ENCODE data around the gene UBE2H. TPM values are rescaled to one million over a fixed set of nuclear protein-coding genes. Genes with fewer than 3 reads are reported as not detected.
"Not testable (repeated sequence)": the region's sequence is repeated elsewhere in the genome, so short reads cannot be mapped to it uniquely, and the experiment has no call there.

UBE2H gene
- polyA plus RNA-seq, 1 donor (not counting 4 experiments of a cell fraction or from before 2014, with no cell fraction given) = 130 TPM

DNA sequence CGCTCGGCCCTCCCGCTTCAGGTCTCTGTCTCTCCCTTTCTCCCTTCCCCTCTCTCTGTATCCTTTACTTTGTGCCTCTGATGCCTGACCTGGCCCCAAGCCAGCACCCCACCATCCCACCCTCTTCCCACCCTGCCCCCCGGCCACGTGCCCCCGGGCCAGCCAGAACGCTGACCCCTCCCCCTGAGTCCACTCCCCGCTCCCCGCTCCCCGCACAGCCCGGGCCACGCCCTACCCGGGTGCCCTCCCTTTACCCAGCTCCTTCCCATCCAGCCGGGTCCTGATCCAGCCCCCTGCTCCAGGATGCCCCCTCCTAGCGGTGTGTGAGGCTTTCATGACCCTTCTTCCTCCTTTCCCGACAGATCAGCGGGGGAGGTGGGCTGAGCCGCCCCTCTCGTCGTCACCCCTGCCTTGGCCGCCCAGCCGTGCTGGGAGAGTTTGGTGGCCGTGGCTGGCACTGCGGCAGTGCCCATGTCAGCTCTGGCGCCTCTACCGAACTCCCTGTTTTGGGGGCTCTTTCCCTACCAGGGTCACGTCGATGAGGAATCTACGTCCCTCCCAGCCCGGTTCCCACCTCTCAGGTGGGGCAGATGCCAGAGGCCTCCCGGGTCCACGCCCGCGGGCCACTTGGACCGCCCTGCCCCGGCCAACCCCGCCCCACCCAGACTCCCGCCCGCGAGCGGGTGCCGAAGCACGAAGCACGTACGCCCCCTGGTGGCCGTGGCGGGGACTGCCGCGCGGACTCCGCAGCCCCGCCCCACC, 127.4 kb downstream of the UBE2H start:
- no peaks in the 10 kb centered on the region for H3K9me3 ChIP-seq (ENCODE audit: control insufficient read depth, low read depth, low read length)
- H3K27me3 ChIP-seq (ENCODE audit: control insufficient read depth, extremely low read depth, insufficient read depth, low read length) = no peaks in the 10 kb centered on the region
- TF ChIP-seq, protein P1, sequence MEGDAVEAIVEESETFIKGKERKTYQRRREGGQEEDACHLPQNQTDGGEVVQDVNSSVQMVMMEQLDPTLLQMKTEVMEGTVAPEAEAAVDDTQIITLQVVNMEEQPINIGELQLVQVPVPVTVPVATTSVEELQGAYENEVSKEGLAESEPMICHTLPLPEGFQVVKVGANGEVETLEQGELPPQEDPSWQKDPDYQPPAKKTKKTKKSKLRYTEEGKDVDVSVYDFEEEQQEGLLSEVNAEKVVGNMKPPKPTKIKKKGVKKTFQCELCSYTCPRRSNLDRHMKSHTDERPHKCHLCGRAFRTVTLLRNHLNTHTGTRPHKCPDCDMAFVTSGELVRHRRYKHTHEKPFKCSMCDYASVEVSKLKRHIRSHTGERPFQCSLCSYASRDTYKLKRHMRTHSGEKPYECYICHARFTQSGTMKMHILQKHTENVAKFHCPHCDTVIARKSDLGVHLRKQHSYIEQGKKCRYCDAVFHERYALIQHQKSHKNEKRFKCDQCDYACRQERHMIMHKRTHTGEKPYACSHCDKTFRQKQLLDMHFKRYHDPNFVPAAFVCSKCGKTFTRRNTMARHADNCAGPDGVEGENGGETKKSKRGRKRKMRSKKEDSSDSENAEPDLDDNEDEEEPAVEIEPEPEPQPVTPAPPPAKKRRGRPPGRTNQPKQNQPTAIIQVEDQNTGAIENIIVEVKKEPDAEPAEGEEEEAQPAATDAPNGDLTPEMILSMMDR (optimal IDR thresholded peaks at IDR 0.05 in 1 of 3, IDR thresholded peaks at IDR 0.05 in 1 of 3, conservative IDR thresholded peaks at IDR 0.05 in 1 of 3; ENCODE audit: extremely low read depth in 1 of 3, insufficient read depth in 2 of 3, low read length in 3 of 3) = peak; percentile 8 to 82 (median 72)
- TF ChIP-seq EZH2 (IDR thresholded peaks at IDR 0.05; ENCODE audit: low read length) = no peak
- peak overlapping the region; percentile 86 for H2AFZ ChIP-seq (ENCODE audit: control insufficient read depth, low read length)
- no peaks in the 10 kb centered on the region for H3K79me2 ChIP-seq (ENCODE audit: control insufficient read depth, insufficient read depth, low read length)
- H3K9me1 ChIP-seq (ENCODE audit: control insufficient read depth, extremely low read depth, insufficient read depth, low read length) = no peaks in the 10 kb centered on the region
- H3K4me3 ChIP-seq (ENCODE audit: control insufficient read depth in 2 of 3, extremely low read depth in 1 of 3, insufficient read depth in 2 of 3, low read depth in 1 of 3, low read length in 3 of 3) = peak overlapping the region; percentile 33 to 83 (median 71)
- FAIRE-seq (no peak), DNase-seq (ENCODE audit: low read depth, low spot score) (no peak)
- peaks cover 17% of the 10 kb centered on the region for H3K4me1 ChIP-seq (ENCODE audit: control insufficient read depth, extremely low read depth, insufficient read depth, low read length)
- dilution Hi-C loops (cut with MboI; ENCODE audit: extremely low pct_ligation_motif_present, low sequenced_read_pairs) = no loop called here
- H3K9ac ChIP-seq (ENCODE audit: control insufficient read depth, extremely low read depth, insufficient read depth, low read length) = peak overlapping the region; percentile 83
- no peaks in the 10 kb centered on the region for H4K20me1 ChIP-seq (ENCODE audit: control insufficient read depth, extremely low read depth, insufficient read depth, low read length)
- H3K36me3 ChIP-seq (ENCODE audit: control insufficient read depth in 2 of 2, extremely low read depth in 1 of 2, insufficient read depth in 2 of 2, low read length in 2 of 2) = peaks cover 0 to 7% of the 10 kb centered on the region in 2 experiments
- H3K4me2 ChIP-seq (ENCODE audit: control insufficient read depth, extremely low read depth, insufficient read depth, low read depth, low read length) = peak overlapping the region; percentile 86
- H3K27ac ChIP-seq (ENCODE audit: control insufficient read depth, insufficient read depth, low read length) = peak overlapping the region; percentile 72

DNA sequence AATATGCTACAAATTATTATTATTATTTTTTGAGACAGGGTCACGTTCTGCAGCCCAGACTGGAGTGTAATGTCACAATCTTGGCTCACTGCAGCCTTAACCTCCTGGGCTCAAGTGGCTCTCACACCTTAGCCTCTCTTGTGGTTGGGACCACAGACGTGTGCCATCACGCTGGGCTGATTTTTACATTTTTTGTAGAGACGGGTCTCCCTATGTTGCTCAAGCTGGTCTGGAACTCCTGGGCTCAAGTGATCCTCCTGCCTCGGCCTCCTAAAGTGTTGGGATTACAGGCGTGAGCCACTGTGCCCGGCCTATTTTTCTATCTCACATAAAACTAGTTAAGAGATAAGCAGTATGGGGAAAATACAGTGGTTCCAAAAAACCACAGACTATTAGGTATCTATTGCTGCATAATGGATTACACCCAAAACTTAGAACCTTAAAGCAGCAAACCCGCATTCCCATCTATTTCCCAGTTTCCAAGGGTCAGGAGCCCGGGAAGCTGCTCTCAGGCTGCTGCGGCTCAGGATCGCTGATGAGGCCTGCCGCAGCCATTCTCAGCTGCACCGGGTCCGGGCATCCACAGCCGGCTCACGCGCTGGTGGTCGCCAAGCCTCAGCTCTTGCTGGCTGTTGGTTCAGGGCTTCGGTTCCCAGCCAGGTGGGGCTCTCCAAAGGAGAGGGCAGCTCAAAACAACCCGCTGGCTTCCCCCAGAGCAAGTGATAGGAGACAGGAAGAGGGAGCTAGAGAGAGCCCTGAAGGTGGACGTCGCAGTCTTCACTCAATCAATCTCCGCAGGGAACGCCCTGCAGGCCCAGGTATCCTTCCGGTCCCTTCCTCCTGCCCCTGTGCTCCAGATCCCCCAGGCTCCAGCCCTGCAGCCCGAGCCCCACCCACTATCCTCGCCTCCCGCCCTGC, 128.2 kb downstream of the UBE2H start:
- peak overlapping the region; percentile 83 for H3K9ac ChIP-seq (ENCODE audit: control insufficient read depth, extremely low read depth, insufficient read depth, low read length)
- H3K9me1 ChIP-seq (ENCODE audit: control insufficient read depth, extremely low read depth, insufficient read depth, low read length) = no peaks in the 10 kb centered on the region
- dilution Hi-C loops (cut with MboI; ENCODE audit: extremely low pct_ligation_motif_present, low sequenced_read_pairs) = no loop called here
- H3K4me1 ChIP-seq (ENCODE audit: control insufficient read depth, extremely low read depth, insufficient read depth, low read length) = peaks cover 9% of the 10 kb centered on the region
- H3K4me2 ChIP-seq (ENCODE audit: control insufficient read depth, extremely low read depth, insufficient read depth, low read depth, low read length) = peak overlapping the region; percentile 60
- H3K4me3 ChIP-seq (ENCODE audit: control insufficient read depth in 2 of 3, extremely low read depth in 1 of 3, insufficient read depth in 2 of 3, low read depth in 1 of 3, low read length in 3 of 3) = peak overlapping the region; percentile 33 to 83 (median 71)
- no peak overlapping the region for H3K27ac ChIP-seq (ENCODE audit: control insufficient read depth, insufficient read depth, low read length)
- peaks cover 0 to 6% of the 10 kb centered on the region in 2 experiments for H3K36me3 ChIP-seq (ENCODE audit: control insufficient read depth in 2 of 2, extremely low read depth in 1 of 2, insufficient read depth in 2 of 2, low read length in 2 of 2)
- H2AFZ ChIP-seq (ENCODE audit: control insufficient read depth, low read length) = peak overlapping the region; percentile 56
- FAIRE-seq = no peak
- DNase-seq (ENCODE audit: low read depth, low spot score) = no peak
- H4K20me1 ChIP-seq (ENCODE audit: control insufficient read depth, extremely low read depth, insufficient read depth, low read length) = no peaks in the 10 kb centered on the region
- H3K27me3 ChIP-seq (ENCODE audit: control insufficient read depth, extremely low read depth, insufficient read depth, low read length) = no peaks in the 10 kb centered on the region
- no peaks in the 10 kb centered on the region for H3K9me3 ChIP-seq (ENCODE audit: control insufficient read depth, low read depth, low read length)
- H3K79me2 ChIP-seq (ENCODE audit: control insufficient read depth, insufficient read depth, low read length) = no peaks in the 10 kb centered on the region
- TF ChIP-seq, protein P1 (optimal IDR thresholded peaks at IDR 0.05 in 1 of 3, IDR thresholded peaks at IDR 0.05 in 1 of 3, conservative IDR thresholded peaks at IDR 0.05 in 1 of 3; ENCODE audit: extremely low read depth in 1 of 3, insufficient read depth in 2 of 3, low read length in 3 of 3) = peak; percentile 24 to 47 (median 36)
- no peak for TF ChIP-seq EZH2 (IDR thresholded peaks at IDR 0.05; ENCODE audit: low read length)

DNA sequence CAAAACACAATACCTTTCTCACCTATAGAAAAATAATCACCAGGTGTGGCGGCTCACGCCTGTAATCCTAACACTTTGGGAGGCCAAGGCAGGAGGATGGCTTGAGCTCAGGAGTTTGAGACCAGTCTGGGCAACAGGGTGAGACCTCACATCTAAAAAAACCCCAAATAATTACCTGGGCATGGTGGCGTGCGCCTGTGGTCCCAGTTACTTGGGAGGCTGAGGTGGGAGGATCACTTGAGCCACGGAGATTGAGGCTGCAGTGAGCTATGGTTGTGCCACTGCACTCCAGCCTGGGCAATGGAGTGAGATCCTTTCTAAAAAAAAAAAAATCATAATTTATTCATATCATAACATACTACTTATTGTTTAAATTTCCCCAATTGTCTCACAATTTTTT, 129.6 kb downstream of the UBE2H start:
- H3K36me3 ChIP-seq (ENCODE audit: control insufficient read depth in 2 of 2, extremely low read depth in 1 of 2, insufficient read depth in 2 of 2, low read length in 2 of 2); dilution Hi-C loops (cut with MboI; ENCODE audit: extremely low pct_ligation_motif_present, low sequenced_read_pairs); H3K27me3 ChIP-seq (ENCODE audit: control insufficient read depth, extremely low read depth, insufficient read depth, low read length); DNase-seq (ENCODE audit: low read depth, low spot score); H3K9me3 ChIP-seq (ENCODE audit: control insufficient read depth, low read depth, low read length); H3K79me2 ChIP-seq (ENCODE audit: control insufficient read depth, insufficient read depth, low read length); H4K20me1 ChIP-seq (ENCODE audit: control insufficient read depth, extremely low read depth, insufficient read depth, low read length); H3K9me1 ChIP-seq (ENCODE audit: control insufficient read depth, extremely low read depth, insufficient read depth, low read length); H3K4me3 ChIP-seq (ENCODE audit: control insufficient read depth in 2 of 3, extremely low read depth in 1 of 3, insufficient read depth in 2 of 3, low read depth in 1 of 3, low read length in 3 of 3); H3K9ac ChIP-seq (ENCODE audit: control insufficient read depth, extremely low read depth, insufficient read depth, low read length); H3K4me2 ChIP-seq (ENCODE audit: control insufficient read depth, extremely low read depth, insufficient read depth, low read depth, low read length); H3K4me1 ChIP-seq (ENCODE audit: control insufficient read depth, extremely low read depth, insufficient read depth, low read length); FAIRE-seq; H3K27ac ChIP-seq (ENCODE audit: control insufficient read depth, insufficient read depth, low read length); H2AFZ ChIP-seq (ENCODE audit: control insufficient read depth, low read length): not testable (repeated sequence)
